NCI-H748 (cell line): ENCODE measurements around the gene TRIM77.
"Not testable (repeated sequence)": the region's sequence is repeated elsewhere in the genome, so short reads cannot be mapped to it uniquely, and the experiment has no call there.

Experiments
- DNase-seq: peaks from one replicate; lab custom pipeline; 2025; ENCODE audit not compliant: unreplicated experiment; lab: John Stamatoyannopoulos, UW

TRIM77 gene, protein sequence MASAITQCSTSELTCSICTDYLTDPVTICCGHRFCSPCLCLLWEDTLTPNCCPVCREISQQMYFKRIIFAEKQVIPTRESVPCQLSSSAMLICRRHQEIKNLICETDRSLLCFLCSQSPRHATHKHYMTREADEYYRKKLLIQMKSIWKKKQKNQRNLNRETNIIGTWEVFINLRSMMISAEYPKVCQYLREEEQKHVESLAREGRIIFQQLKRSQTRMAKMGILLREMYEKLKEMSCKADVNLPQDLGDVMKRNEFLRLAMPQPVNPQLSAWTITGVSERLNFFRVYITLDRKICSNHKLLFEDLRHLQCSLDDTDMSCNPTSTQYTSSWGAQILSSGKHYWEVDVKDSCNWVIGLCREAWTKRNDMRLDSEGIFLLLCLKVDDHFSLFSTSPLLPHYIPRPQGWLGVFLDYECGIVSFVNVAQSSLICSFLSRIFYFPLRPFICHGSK

DNA sequence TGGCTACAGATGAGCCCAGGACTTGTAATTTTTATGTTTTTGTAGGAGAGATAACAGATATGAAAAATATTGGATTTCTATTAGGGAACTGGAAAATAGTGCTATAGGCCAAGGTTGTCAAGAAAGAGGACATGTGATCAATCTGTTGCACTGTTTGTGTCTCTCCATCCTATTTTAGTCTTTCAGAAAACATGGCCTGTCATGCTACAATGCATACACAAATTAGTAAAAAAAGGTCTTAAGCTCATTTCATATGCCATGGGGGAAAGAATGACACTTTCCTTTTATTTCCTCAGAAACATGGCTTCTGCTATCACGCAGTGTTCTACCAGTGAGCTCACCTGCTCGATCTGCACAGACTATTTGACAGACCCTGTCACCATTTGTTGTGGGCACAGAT is at the start of gene TRIM77:
TRIM77 (plus strand) TSS at position 301 of the 400 bp plus-strand sequence; CDS start at position 301, 0 bp downstream.
- not testable (repeated sequence) for DNase-seq

DNA sequence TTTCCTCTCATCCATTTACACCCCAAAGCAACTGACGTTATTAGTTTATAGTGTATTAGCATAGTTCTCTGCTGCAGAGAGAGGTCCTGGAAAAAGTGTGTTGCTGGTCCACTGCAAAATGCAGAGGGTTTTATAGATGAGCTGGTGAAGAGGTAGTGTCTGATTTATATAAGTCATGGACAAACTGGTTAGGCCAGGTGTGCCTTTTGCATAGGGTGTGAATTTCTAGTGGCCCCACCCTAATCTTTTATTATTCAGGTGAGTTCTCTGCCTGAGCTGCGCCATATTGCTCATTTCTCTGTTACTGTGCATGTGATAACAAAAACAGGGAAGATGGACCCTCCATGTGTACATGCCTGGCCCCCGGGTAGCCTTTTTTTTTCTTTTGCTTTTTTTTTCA is 43.1 kb upstream of the TRIM77 start:
- peak; percentile 22 for DNase-seq

DNA sequence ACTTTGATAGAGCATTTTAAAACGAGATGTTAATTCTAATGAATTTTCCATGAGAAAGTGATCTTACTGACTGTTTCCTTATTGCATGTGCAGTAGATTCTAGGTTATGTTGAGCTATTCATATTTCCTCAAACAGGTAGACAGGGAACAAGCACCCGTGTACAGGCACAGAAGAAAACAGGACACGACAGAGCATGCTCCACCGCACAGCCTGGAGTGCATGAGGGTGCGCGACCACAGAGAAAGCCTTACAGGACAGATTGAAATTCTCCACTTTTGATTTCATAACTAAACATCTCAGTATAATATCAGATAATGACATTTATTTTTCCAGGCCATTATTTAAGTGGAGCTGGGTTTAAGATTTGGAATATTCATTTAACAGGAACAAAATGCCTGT is 41.9 kb upstream of the TRIM77 start:
- DNase-seq, result not testable (repeated sequence)

DNA sequence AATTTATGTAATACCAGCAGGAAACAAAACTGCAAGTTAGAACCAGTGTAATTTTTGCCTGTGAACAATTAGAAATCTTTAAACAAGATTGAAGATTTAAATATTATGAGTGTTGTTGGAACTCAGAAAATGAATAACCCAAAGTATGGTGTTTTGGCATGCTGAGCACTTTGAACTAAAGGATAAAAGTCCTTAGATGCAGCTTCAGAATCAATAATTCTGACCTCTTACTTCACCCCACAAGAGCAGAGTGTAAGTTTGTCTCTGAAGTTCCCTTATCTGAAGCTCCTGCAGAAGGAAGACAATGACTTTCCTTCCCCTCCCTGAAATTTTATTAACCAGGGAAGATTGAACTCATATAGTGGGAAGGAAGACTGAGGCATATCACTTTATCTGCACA is 40.5 kb upstream of the TRIM77 start:
- not testable (repeated sequence) for DNase-seq

DNA sequence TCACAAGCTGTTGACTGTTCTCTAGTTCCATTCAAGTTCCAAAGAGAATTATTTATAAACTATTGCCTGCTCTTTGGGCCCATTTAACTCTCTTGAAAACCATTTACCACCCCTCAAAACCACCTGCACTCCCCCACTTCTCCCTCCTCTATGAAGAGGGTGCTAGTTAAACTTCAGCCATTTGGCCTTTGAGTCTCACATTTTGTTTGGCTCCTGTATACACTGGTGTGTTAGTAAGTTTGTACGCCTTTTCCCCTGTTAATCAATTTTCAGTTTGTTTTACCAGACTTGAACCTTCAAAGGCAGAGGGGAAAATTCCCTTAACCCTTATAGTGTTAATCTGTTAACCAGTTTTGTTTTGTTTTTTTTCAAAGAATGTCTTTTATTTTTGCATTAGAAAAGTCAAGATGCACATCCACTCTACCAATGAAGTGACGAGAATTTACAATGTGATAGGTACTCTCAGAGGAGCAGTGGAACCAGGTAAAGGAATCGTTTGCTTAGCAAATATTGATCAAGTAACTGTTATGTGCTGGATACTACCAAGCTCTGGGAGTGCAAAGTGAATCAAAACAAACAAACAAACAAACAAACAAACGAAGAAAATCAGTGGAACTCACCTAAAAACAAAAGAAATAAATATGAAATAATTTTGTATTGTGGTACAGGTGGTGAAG is 40.0 kb upstream of the TRIM77 start:
- not testable (repeated sequence) for DNase-seq

DNA sequence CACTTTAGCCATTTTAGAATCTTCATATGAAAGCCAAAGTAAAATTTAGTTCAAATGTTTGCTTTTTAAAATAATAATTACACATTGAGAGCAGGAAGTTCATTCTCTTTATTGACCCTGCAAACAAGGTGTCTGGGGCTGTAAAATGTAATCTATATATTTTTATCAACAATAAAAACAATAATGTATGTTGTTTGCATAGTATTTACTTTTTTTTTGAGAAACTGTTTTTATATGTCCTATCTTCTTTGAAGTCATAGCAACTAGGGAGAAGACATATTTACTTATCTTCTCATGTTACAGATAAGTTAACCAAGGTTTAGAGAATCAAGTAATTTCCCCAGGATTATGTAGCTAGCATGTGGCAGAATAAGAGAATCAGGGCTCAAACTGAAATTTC is 37.6 kb upstream of the TRIM77 start:
- peak; percentile 1 for DNase-seq

DNA sequence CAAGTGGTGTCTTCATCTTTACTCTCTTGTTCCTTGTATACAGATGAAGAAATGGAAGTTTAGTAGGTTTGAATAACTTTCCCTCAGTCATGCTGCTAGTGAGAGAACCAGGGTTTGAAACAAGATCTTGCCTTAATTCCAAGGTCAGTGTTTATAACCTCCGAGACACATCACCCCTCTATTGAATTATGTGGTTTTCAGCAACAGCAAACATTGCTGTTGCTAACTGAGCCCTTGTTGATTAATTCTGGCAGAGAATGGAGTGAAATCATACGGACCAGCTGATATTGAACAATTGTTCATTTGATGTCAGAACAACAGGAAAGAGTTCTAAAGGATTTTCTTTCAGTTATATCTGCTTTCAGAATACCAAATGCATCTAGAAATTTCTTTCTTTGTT is 36.7 kb upstream of the TRIM77 start:
- DNase-seq, result not testable (repeated sequence)

DNA sequence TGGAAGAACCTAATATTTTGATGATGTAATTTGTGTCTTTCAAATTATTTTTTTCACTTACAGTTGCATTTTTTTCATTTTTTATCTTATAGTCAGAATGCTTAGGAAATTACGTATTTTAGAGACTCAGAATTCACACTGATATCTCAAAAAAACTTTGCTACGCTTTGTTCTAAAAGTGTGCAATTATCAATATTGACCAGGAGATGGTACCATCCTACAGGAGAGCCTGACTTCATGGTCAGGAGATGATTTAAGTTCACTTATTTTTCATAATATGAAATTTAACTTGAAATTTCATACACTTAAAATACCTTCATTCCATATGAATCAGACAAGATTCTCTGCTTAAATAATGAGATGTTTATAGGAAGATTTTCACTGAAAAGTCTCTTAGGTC is 34.7 kb upstream of the TRIM77 start:
- not testable (repeated sequence) for DNase-seq

DNA sequence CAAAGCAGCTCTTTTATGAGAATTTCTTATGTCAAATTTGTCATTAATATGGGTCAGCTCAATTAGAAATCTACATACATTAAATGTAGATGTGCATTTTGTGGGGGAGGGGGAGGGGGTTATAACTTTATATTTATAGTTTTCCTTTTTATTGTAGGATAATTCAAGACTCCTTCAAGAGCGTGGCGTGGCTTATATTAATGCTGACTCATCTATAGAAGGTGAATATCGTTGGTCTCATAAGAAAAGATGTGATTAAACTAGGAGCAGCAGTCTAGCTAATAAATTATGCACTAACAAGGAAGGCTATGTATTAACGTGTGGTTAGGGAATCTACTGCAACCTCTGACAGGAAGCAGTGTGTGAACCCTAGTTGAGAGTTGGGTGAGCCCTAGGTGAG is 34.2 kb upstream of the TRIM77 start:
- DNase-seq, result not testable (repeated sequence)

DNA sequence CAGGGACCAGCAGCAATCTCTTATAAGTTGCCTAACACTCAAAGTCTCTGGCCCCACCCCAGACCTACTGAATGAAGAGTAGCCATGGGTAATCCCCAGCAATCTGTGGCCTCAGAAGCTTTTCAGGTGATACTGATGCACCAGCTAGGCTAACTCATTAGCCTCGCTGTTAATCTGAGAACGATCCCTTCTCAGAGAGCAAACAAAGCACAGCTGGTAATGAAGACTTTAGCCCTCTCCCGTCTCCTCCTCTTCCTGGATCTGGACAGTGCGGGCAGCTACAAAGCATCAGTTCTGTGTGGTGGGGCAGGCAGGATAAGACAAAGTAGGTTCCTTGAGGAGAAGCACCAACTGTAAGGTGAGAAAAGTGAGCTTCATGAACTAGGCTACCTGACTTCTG is 3.0 kb upstream of the TRIM77 start:
- DNase-seq, result peak; percentile 0

DNA sequence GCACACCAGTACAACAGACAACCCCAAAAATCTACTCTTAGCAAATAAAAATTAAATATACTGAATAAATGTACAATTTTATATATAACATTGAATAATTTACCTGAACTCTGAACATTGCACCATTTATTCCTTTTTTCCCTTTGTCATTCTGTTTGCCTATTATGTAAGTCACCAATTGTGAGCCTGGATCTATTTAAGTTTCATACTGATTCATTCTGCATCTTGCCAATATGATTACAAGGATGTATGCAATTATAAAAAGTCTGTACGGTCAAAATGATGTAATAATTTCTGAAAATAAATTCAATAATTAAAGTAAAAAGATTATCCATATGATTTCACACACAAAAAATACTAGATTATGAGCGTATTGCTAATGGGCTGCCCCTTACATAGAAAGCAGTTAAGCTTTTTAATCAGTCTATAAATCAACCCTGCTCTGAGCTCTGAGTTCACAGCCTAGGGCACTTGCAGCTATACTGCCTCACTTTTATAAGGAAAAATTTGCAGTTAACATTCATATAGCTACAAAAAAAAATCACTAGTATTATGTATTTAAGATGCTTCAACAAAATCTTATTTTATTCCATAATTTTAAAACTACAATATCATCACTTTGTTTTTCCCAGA is 14.9 kb downstream of the TRIM77 start:
- DNase-seq, result not testable (repeated sequence)

DNA sequence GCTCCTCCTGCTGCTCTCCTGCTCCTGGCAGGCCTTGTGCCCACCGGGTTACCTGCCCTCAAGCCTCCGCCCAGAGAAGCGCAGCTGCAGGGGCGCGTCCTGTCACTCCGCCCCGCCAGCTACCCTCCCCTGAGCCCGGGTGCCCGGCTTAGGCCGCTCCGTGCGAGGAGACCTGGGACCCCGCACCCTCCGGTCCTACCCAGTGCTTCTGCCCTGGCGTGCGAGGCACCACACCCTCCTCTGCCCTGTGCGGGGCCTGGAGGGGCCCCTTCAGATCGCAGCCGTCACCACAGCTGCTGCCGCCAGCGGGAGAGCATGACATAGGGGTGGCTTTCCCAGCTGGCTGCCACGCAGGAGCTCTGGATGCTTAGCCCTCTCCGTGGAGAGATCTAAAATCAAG is 20.1 kb downstream of the TRIM77 start:
- not testable (repeated sequence) for DNase-seq

DNA sequence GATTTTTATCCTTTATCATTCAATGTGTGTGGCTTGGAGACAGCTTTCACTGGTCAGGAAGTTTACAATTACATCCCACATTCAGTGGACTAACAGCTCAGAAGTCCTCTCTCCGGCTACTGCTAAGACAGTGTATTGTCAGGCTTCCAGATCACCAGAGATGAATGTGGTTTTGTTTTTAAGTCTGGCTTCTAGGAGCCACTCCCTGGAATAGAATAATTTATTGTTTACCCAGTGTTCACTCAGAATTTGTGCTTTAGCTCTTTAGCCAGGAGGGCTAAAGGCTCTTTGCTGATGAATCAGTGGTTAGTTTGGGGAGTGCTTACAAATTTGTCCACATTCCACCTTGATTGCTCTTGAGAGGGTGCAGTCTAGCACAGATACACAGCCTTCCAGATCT is 26.5 kb downstream of the TRIM77 start:
- DNase-seq, result no peak

DNA sequence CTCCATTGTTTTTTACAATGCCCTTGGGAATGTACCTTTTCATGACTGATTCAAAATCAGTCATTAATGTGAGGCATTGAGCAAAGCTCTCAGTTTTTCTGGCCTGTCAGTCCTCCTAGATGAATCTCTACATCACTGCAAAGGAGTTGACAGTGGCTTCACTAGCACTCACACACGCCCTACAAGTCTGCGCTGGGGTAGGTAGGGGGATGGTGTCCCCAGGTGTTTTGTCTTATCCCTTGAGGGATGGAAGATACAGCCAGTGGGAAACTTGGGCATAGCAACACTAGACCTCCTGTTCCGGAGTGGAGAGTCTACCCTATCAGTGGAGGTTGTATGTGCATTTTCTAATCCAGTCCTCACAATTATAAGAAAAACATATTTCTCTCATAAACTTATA is 27.0 kb downstream of the TRIM77 start:
- DNase-seq, result no peak

DNA sequence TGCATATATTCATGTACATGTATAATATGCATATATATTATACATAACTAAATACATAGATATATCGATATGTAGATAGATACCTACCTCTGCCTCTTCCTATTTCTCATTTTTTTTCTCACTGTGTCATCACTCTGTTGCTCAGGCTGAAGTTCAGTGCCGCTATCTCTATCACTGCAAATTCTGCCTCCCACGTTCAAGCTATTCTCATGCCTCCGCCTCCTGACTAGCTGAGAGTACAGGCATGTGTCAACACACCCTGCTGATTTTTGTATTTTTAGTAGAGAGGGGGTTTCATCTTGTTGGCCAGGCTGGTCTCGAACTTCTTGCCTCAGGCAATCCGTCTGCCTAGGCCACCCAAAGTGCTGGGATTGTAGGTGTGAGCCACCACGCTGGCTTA is 31.3 kb downstream of the TRIM77 start:
- not testable (repeated sequence) for DNase-seq

DNA sequence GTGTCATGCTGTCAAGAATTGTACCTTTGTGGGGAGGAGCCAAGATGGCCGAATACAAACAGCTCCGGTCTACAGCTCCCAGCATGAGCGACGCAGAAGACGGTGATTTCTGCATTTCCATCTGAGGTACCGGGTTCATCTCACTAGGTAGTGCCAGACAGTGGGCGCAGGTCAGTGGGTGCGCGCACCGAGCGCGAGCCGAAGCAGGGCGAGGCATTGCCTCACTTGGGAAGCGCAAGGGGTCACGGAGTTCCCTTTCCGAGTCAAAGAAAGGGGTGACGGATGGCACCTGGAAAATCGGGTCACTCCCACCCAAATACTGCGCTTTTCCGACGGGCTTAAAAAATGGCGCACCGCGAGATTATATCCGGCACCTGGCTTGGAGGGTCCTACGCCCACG is 34.1 kb downstream of the TRIM77 start:
- not testable (repeated sequence) for DNase-seq

DNA sequence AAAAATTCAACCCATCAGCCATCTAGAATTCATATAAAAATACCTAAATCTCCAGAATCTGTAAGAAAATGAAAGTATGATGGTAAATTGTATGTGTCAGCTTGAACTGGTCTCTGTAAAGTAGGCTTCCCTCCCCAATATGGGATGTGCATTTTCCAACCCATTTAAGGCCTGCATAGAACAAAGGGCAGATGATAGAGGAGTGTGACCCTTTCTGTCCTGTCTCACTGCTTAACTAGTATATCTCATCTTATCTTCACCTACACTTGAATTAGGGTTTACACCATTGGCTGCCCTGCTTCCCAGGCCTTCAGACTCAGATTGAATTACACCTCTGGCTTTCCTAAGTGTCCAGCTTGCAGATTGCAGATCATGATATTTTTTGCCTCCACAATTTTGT is 40.7 kb downstream of the TRIM77 start:
- DNase-seq, result not testable (repeated sequence)
